ENCODE data around the gene ARMC8. TPM values are rescaled to one million over a fixed set of nuclear protein-coding genes. Genes with fewer than 3 reads are reported as not detected.

The ARMC8 gene
- total and polyA plus RNA-seq, 2 of the 8 experiments (the other 6 are each of a cell fraction or from before 2014, with no cell fraction given) = 47.3 to 58.5 TPM

DNA sequence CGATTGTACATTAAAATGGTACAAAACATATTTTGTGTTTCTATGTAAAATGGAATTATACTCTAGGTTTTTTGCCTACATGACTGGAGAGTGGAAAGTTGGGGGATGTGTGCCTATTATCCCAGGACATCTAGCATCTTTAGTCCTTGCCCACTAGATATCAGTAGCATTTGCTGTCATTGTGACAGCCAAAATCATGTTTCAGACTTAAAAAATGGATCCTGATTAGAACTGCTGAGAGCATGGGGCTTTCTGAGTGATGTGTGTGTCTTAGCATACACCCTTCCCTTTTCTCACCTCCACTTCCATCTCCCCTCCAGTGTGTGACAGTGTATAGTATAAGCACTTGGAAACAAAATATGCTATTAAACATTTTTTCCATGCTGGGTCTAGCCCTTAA, 13.3 kb downstream of the ARMC8 start (continued):
- no peak for TF ChIP-seq TEAD4 (IDR thresholded peaks at IDR 0.05; ENCODE audit: low read depth, low read length)
- no peak for TF ChIP-seq SP4 (IDR thresholded peaks at IDR 0.05; ENCODE audit: low read length)
- TF ChIP-seq RXRA (IDR thresholded peaks at IDR 0.05; ENCODE audit: insufficient read depth, low read depth, low read length) = no peak
- no peak for TF ChIP-seq GABPA (IDR thresholded peaks at IDR 0.05; ENCODE audit: borderline replicate concordance, insufficient read depth, low read length)

Measured in H1 (cell line).